GM12801 (cell line): ENCODE measurements around the gene TRIM45.

Experiments used
- TF ChIP-seq, protein P1 (sequence below): IDR thresholded peaks from one replicate; pipeline ENCODE4 v1.5.1; 2011; ENCODE audit warnings: control low read depth; ENCODE audit not compliant: insufficient read length; ENCODE audit errors: extremely low read depth

TRIM45 gene

DNA sequence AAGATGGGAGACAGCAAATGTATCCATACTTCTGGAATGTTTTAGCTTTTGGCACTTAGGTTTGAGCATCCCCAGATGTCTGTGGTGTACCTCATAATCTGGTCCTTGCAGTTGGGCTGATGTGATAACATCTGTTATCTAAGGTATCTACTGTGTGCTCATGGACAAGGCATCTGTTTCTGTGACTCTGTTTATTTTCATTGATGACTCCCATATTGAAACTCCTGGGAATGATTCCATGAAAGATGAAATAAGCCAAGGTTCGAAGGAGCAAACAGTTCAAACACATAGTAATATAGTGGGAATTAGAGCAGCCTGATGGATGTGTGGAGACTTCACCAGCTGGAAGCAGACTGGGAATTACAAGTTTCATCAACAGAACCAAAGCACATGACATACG, 20.7 kb upstream of the TRIM45 start:
- TF ChIP-seq, protein P1, sequence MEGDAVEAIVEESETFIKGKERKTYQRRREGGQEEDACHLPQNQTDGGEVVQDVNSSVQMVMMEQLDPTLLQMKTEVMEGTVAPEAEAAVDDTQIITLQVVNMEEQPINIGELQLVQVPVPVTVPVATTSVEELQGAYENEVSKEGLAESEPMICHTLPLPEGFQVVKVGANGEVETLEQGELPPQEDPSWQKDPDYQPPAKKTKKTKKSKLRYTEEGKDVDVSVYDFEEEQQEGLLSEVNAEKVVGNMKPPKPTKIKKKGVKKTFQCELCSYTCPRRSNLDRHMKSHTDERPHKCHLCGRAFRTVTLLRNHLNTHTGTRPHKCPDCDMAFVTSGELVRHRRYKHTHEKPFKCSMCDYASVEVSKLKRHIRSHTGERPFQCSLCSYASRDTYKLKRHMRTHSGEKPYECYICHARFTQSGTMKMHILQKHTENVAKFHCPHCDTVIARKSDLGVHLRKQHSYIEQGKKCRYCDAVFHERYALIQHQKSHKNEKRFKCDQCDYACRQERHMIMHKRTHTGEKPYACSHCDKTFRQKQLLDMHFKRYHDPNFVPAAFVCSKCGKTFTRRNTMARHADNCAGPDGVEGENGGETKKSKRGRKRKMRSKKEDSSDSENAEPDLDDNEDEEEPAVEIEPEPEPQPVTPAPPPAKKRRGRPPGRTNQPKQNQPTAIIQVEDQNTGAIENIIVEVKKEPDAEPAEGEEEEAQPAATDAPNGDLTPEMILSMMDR = no peak

DNA sequence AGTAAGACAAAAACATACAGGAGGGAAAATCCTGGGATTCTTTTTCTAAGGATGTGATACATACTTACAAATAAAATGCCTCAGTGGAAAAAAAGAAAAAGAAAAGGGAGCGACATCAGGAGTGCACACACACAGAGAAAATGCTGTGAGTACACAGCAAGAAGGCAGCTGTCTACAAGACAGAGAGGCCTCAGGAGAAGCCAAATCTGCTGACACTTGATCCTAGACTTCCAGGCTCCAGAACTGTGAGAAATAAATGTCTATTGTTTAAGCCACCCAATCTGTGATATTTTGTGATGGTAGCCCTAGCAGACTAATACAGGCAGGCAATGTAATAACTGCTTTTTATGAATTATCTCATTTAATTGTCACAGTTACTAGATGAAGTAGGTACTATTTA, 17.0 kb upstream of the TRIM45 start:
- TF ChIP-seq, protein P1 = no peak

DNA sequence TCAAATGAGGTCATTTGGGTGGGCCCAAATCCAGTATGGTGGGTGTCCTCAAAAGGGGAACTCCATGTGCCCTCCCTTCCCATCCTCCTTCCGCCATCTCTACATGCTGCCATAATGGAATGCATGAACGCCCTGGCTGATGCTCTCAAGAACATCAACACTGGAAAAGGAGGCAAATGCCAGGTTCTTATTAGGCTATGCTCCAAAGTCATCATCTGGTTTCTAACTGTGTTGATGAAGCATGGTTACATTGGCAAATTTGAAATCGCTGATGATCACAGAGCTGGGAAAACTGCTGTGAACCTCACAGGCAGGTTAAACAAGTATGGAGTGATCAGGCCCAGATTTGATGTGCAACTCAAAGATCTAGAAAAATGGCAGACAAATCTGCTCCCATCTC, 16.6 kb upstream of the TRIM45 start:
- TF ChIP-seq, protein P1 = no peak

DNA sequence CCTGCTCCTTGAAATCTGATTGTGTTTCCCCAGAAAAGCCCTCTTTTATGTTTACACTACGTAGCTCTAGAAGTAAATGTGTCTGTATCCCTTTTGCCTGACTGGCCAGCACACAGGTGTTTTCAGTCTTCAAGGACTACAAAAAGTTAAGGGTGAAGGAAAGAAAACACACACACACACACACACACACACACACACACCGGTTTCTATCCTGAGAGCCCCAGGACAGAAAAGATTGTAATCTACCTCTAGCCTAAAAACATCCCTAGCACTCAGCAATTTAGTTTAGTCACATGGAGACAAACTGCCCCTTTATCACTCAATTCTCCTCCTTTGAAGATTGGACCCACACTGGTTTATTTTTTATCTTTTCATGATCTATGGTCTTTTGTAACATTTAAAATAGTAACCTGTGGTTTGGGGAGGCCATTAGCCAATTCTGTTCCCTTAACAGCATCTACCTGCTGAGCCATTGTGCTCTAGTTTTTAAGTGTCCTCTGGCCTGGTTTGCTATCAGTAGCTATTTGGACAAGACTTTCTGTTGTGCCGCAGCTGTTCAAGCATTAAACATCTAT, 15.8 kb upstream of the TRIM45 start:
- TF ChIP-seq, protein P1 = no peak

DNA sequence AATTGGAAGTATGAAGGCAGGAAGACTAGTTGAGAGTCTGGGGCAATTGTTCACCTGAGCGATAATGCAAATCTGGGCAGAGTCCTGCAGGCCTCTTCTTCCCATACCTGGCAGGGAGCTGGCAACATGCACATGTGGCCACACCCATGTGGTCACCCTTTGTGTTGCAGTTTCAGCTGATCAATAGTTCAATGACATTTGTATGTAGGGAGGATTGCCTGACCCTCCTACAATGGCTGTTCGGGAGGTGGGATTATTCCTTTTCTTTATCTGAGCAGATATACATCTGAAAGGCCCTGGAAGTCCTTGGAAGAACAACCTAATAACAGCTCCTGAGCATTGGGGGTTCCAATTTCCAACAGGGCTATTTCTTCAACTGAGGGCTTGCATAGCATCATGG, 15.2 kb upstream of the TRIM45 start:
- TF ChIP-seq, protein P1 = no peak

DNA sequence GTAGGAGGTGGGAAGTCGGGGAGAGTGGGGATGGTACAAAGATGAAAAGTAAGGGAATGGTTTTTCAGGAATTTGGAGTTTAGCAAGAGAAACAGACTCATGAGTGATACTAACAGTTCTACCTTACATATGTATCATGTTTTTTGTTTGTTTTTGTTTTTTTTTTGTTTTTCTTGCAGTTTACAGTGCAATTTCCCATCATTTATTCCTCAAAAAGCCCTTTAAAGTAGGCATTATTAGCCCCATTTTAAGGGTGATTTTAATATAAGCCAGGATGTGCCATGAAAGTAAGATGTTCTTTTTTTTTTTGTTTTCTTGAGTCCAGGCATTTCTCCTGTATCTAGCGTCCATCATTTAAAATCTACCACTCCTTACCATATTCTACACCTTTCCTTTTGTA, 13.8 kb upstream of the TRIM45 start:
- TF ChIP-seq, protein P1 = no peak

DNA sequence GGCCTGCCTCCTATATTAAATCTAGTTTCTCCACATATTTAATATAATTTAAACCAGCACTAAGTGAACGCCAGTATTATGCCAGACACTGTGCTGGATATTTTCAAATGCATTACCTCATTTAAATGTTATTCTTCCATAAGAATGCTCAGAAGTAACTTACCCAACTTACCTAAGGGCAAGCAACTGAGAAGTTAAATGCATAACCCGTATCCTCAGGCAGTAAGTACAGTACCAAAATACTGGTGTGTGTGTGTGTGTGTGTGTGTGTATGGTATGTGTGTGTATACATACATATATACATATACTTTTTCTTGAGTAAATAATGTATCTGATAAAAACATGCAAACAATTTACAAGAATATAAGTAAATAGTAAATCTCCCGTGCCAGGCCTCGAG, 9.0 kb upstream of the TRIM45 start:
- TF ChIP-seq, protein P1 = no peak
